Activated CD4-positive, alpha-beta memory T cell treated with anti-CD3 and anti-CD28 coated beads, Interleukin-2, amount 10 ng/mL, durations not matched to agents 7 days and 5 days (primary cell): Measurements from ENCODE around the gene RAX. TPM values are rescaled to one million over a fixed set of nuclear protein-coding genes. Genes with fewer than 3 reads are reported as not detected.

Experiments
- CTCF ChIA-PET: fragments of 350-600 bp; sonication (Branson Sonifier 250); formaldehyde crosslinking; loops from one replicate; lab custom pipeline; 2021; ENCODE audit warnings: antibody characterized with exemption, inconsistent platforms; lab: Charles Lee
- POLR2A ChIA-PET: fragments of 350-600 bp; sonication (Branson Sonifier 250); formaldehyde crosslinking; loops from one replicate; lab custom pipeline; 2021; ENCODE audit warnings: antibody characterized with exemption; lab: Charles Lee
- DNase-seq: peaks from one replicate; pipeline ENCODE4 v3.0.0-alpha.2; 2020
- H3K27ac Mint-ChIP-seq: one replicate; pipeline ENCODE4 v1.8.0; 2021; ENCODE audit warnings: mild to moderate bottlenecking, mixed read lengths
- H3K27me3 Mint-ChIP-seq: one replicate; pipeline ENCODE4 v1.8.0; 2021; ENCODE audit warnings: mixed read lengths
- H3K36me3 Mint-ChIP-seq: one replicate; pipeline ENCODE4 v1.8.0; 2021; ENCODE audit warnings: low read depth, mixed read lengths
- H3K4me1 Mint-ChIP-seq: one replicate; pipeline ENCODE4 v1.8.0; 2021; ENCODE audit warnings: mixed read lengths
- H3K4me3 Mint-ChIP-seq: one replicate; pipeline ENCODE4 v1.8.0; 2021; ENCODE audit warnings: mild to moderate bottlenecking, mixed read lengths
- H3K9me3 Mint-ChIP-seq: one replicate; pipeline ENCODE4 v1.8.0; 2021; ENCODE audit warnings: mixed read lengths
- total RNA-seq, 2 experiments: library from RNA; stranded (reverse); gene quantifications; one replicate each; pipeline ENCODE4 v1.2.3, GENCODE V29; 2021

The RAX gene
- under 1 TPM in 1 of 2 experiments, not detected in 1; 0.10 TPM for total RNA-seq

- ChIA-PET POLR2A (no interaction called here), CTCF (no interaction called here)
- peaks cover 78% of the 10 kb centered on the region for H3K27me3 Mint-ChIP-seq
- H3K4me1 Mint-ChIP-seq = peaks cover 24% of the 10 kb centered on the region
- peaks cover 3% of the 10 kb centered on the region for H3K36me3 Mint-ChIP-seq
- H3K27ac Mint-ChIP-seq = no peak within 1 kb of the TSS
- peak; percentile 30 for DNase-seq
- no peaks in the 10 kb centered on the region for H3K9me3 Mint-ChIP-seq
- no peak within 1 kb of the TSS for H3K4me3 Mint-ChIP-seq
Measured at GRCh38 chr18:59272891-59273758, at the start of gene RAX. Gene RAX (minus strand): TSS chr18:59273454. CDS start chr18:59273206, 248 bp downstream.

GRCh38 chr18:59318460-59319050 is 45.3 kb upstream of the RAX start, which contains the start of gene CPLX4:
Gene CPLX4 (minus strand): TSS chr18:59318649. CDS start chr18:59318462, 187 bp downstream.
- Mint-ChIP-seq H3K27ac (no peak within 1 kb of the TSS), H3K4me3 (no peak within 1 kb of the TSS), H3K36me3 (no peaks in the 10 kb centered on the region), H3K27me3 (peaks cover 25% of the 10 kb centered on the region), H3K4me1 (no peaks in the 10 kb centered on the region), H3K9me3 (no peaks in the 10 kb centered on the region)
- ChIA-PET CTCF (interaction anchor here (0.8 to 4.7 kb wide), 3 partner anchors 9 to 84 kb away, joined by 4 to 27 read pairs (median 5); no protein-coding TSS in a partner anchor), POLR2A (no interaction called here)
- no peak for DNase-seq

GRCh38 chr18:59311631-59312030 is 38.4 kb upstream of the RAX start:
- Mint-ChIP-seq H3K36me3 (no peaks in the 10 kb centered on the region), H3K27me3 (peaks cover 43% of the 10 kb centered on the region), H3K27ac (no peak overlapping the region), H3K4me1 (peaks cover 4% of the 10 kb centered on the region), H3K4me3 (no peak overlapping the region), H3K9me3 (no peaks in the 10 kb centered on the region)
- no peak for DNase-seq
- CTCF ChIA-PET = interaction anchor here (2.9 kb wide), 1 partner anchor 91 kb away, joined by 16 read pairs; no protein-coding TSS in a partner anchor
- POLR2A ChIA-PET = interaction anchor here (1.4 kb wide), 1 partner anchor 91 kb away, joined by 3 read pairs; no protein-coding TSS in a partner anchor

DNA sequence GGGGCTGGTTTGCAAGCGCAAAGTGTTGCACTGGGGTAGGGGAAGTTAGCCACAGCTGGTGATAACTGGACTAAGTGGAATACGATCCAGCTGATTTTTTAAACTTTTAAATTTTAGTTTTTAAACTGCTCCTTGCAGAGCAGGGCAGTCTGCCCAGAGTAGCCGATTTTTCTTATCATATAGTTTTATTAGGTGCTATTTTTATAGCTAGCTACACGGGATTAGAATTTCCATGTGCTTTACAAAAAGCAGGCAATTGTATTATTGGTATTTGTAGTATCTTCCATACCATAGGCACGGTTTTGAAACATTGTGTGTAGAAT is 35.6 kb upstream of the RAX start:
- no peak for DNase-seq
- H3K4me3 Mint-ChIP-seq = peak overlapping the region; percentile 53
- CTCF ChIA-PET = interaction anchor here (0.6 to 3.2 kb wide), 8 partner anchors 9 to 93 kb away, joined by 3 to 127 read pairs (median 6); partner anchors contain the start of gene CPLX4
- no peaks in the 10 kb centered on the region for H3K36me3 Mint-ChIP-seq
- no peak overlapping the region for H3K27ac Mint-ChIP-seq
- POLR2A ChIA-PET = interaction anchor here (1.0 kb wide), 1 partner anchor 93 kb away, joined by 3 read pairs; no protein-coding TSS in a partner anchor
- no peaks in the 10 kb centered on the region for H3K9me3 Mint-ChIP-seq
- peaks cover 51% of the 10 kb centered on the region for H3K27me3 Mint-ChIP-seq
- peaks cover 4% of the 10 kb centered on the region for H3K4me1 Mint-ChIP-seq

GRCh38 chr18:59308248-59308937 is 35.1 kb upstream of the RAX start:
- Mint-ChIP-seq H3K36me3 (no peaks in the 10 kb centered on the region), H3K4me3 (peak overlapping the region; percentile 53), H3K9me3 (no peaks in the 10 kb centered on the region), H3K27me3 (peaks cover 54% of the 10 kb centered on the region), H3K27ac (no peak overlapping the region), H3K4me1 (peaks cover 4% of the 10 kb centered on the region)
- peak; percentile 70 for DNase-seq
- ChIA-PET CTCF (interaction anchor here (0.6 to 3.2 kb wide), 24 partner anchors 8 to 1463 kb away, joined by 3 to 127 read pairs (median 4); partner anchors contain the start of genes CPLX4 and LMAN1), POLR2A (interaction anchor here (0.8 to 1.0 kb wide), 2 partner anchors 94 kb away, joined by 3 to 5 read pairs; no protein-coding TSS in a partner anchor)

- H3K36me3 Mint-ChIP-seq = no peaks in the 10 kb centered on the region
- no peaks in the 10 kb centered on the region for H3K9me3 Mint-ChIP-seq
- DNase-seq = no peak
- H3K27ac Mint-ChIP-seq = no peak overlapping the region
- ChIA-PET CTCF (interaction anchor here (0.8 to 2.1 kb wide), 2 partner anchors 85 to 96 kb away, joined by 3 to 8 read pairs; no protein-coding TSS in a partner anchor), POLR2A (no interaction called here)
- peaks cover 4% of the 10 kb centered on the region for H3K4me1 Mint-ChIP-seq
- peaks cover 56% of the 10 kb centered on the region for H3K27me3 Mint-ChIP-seq
- H3K4me3 Mint-ChIP-seq = no peak overlapping the region
Measured at GRCh38 chr18:59306640-59307039, 33.4 kb upstream of the RAX start.

- Mint-ChIP-seq H3K4me1 (peaks cover 12% of the 10 kb centered on the region), H3K9me3 (no peaks in the 10 kb centered on the region), H3K27me3 (peaks cover 48% of the 10 kb centered on the region), H3K4me3 (no peak overlapping the region), H3K27ac (no peak overlapping the region), H3K36me3 (no peaks in the 10 kb centered on the region)
- CTCF ChIA-PET = interaction anchor here (2.1 kb wide), 1 partner anchor 97 kb away, joined by 8 read pairs; no protein-coding TSS in a partner anchor
- no peak for DNase-seq
- POLR2A ChIA-PET = no interaction called here
Measured at GRCh38 chr18:59305295-59305694, 32.0 kb upstream of the RAX start.

- Mint-ChIP-seq H3K4me1 (peaks cover 12% of the 10 kb centered on the region), H3K9me3 (no peaks in the 10 kb centered on the region), H3K27me3 (peaks cover 42% of the 10 kb centered on the region), H3K4me3 (no peak overlapping the region), H3K36me3 (no peaks in the 10 kb centered on the region), H3K27ac (no peak overlapping the region)
- POLR2A ChIA-PET = no interaction called here
- CTCF ChIA-PET = interaction anchor here (0.9 kb wide), 1 partner anchor 98 kb away, joined by 4 read pairs; no protein-coding TSS in a partner anchor
- no peak for DNase-seq
Measured at GRCh38 chr18:59303656-59304195, 30.5 kb upstream of the RAX start.

DNA sequence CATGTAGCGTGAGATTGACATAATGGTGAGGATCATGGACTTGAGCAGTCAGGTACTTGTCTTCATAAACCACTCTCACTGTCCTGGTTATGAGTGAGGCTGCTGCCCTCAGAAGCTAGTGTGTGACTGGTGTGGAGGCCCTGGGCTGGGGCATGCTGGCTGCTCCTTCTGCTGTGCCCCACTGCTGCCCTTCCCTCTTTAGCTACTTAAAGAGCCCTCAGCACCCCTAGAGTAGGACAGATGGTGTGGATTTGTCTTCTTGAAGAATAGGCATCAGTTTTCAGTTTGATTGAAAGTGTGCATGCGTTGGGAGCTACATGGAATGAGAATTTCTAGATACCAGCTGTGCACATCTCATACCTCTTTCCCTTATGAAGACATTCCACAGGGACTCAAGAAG is 29.8 kb upstream of the RAX start:
- Mint-ChIP-seq H3K9me3 (no peaks in the 10 kb centered on the region), H3K27me3 (peaks cover 43% of the 10 kb centered on the region), H3K36me3 (no peaks in the 10 kb centered on the region), H3K4me1 (peaks cover 9% of the 10 kb centered on the region), H3K4me3 (no peak overlapping the region), H3K27ac (no peak overlapping the region)
- ChIA-PET POLR2A (no interaction called here), CTCF (interaction anchor here (1.0 to 1.2 kb wide), 2 partner anchors 10 to 100 kb away, joined by 3 to 7 read pairs; no protein-coding TSS in a partner anchor)
- no peak for DNase-seq

- H3K4me1 Mint-ChIP-seq = peaks cover 9% of the 10 kb centered on the region
- peaks cover 43% of the 10 kb centered on the region for H3K27me3 Mint-ChIP-seq
- no peaks in the 10 kb centered on the region for H3K9me3 Mint-ChIP-seq
- H3K36me3 Mint-ChIP-seq = no peaks in the 10 kb centered on the region
- DNase-seq = no peak
- H3K27ac Mint-ChIP-seq = no peak overlapping the region
- ChIA-PET CTCF (interaction anchor here (1.0 to 1.2 kb wide), 2 partner anchors 9 to 101 kb away, joined by 3 to 7 read pairs; no protein-coding TSS in a partner anchor), POLR2A (no interaction called here)
- no peak overlapping the region for H3K4me3 Mint-ChIP-seq
Measured at GRCh38 chr18:59301929-59302328, 28.7 kb upstream of the RAX start.

DNA sequence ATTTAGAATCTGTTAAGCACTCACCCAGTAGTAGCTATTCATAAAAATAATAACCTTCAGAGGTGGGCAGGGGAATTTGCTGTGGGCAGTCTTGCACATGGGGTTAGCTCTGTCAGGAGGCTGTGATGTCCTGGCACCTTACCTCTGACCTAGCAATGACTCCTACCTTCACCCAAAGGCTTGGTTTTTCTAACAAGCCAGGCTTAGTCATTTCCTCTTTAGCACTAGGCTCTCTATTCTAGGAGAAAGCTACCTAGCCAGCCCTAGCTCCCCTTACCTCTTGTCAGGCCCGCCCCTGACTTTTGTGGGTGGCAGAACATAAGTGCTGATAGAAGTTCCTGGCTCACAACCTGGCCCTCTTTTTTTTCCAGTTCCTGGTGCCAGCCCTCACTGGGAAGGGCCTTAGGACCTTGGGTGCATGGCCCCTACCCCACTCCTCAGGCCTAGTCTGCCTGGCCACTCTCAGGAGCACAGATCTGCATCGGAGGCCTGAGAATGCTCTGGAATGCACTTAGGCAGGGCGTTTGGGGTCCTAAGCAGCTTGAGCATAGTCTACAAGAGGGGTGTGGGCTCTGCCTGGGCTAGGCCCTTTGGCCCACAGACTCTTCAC is 27.5 kb upstream of the RAX start:
- Mint-ChIP-seq H3K27ac (no peak overlapping the region), H3K4me3 (no peak overlapping the region), H3K4me1 (peaks cover 9% of the 10 kb centered on the region), H3K36me3 (no peaks in the 10 kb centered on the region), H3K9me3 (no peaks in the 10 kb centered on the region), H3K27me3 (peaks cover 44% of the 10 kb centered on the region)
- no peak for DNase-seq
- POLR2A ChIA-PET = no interaction called here
- CTCF ChIA-PET = interaction anchor here (1.1 to 1.5 kb wide), 4 partner anchors 8 to 102 kb away, joined by 4 to 9 read pairs (median 6); no protein-coding TSS in a partner anchor

DNA sequence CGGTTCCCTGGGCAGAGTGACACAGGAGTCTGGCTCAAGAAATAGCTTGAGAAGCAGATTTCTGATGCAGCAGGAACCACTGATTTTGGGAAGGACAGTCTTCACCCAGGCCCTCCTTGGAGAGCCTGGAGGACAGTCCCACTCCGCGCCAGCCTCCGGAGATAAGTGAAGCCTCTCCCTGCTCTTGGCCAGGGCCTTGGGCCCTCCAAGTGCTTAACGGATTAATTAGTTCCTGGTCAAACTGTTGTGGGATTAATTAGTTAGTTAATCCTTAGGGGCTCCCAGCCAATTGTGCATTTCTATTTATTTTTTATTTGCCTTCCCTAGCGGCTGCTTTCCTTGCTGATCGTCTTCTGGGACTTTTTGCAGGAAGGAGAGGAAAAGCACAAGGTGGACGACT is 25.6 kb upstream of the RAX start:
- peaks cover 9% of the 10 kb centered on the region for H3K4me1 Mint-ChIP-seq
- H3K36me3 Mint-ChIP-seq = no peaks in the 10 kb centered on the region
- no peak overlapping the region for H3K27ac Mint-ChIP-seq
- POLR2A ChIA-PET = no interaction called here
- H3K27me3 Mint-ChIP-seq = peaks cover 42% of the 10 kb centered on the region
- CTCF ChIA-PET = interaction anchor here (1.8 kb wide), 1 partner anchor 104 kb away, joined by 7 read pairs; no protein-coding TSS in a partner anchor
- H3K4me3 Mint-ChIP-seq = no peak overlapping the region
- DNase-seq = no peak
- no peaks in the 10 kb centered on the region for H3K9me3 Mint-ChIP-seq
